PC-9 (cell line): ENCODE measurements around the gene NELFCD.

Experiments
- CTCF ChIP-seq: fragments of 200-600 bp; sonication (generic); conservative IDR thresholded peaks from 2 replicates; pipeline ENCODE4 v1.6.1; 2017; ENCODE audit warnings: mixed run types, antibody characterized with exemption, mild to moderate bottlenecking, moderate library complexity
- EZH2 ChIP-seq: fragments of 200-600 bp; sonication (generic); IDR thresholded peaks from 2 replicates; pipeline ENCODE4 v1.8.0; 2017; ENCODE audit warnings: antibody characterized with exemption, low read depth

- no peak for TF ChIP-seq CTCF
- TF ChIP-seq EZH2 = no peak
These were observed 36.4 kb upstream of the NELFCD start for GRCh38 chr20:58944610-58945009.
